NCI-H774 (cell line): Measurements from ENCODE around the gene DMXL1.

ENCODE experiments used
- DNase-seq: peaks from one replicate; lab custom pipeline; 2025; lab: John Stamatoyannopoulos, UW

DMXL1 gene, protein sequence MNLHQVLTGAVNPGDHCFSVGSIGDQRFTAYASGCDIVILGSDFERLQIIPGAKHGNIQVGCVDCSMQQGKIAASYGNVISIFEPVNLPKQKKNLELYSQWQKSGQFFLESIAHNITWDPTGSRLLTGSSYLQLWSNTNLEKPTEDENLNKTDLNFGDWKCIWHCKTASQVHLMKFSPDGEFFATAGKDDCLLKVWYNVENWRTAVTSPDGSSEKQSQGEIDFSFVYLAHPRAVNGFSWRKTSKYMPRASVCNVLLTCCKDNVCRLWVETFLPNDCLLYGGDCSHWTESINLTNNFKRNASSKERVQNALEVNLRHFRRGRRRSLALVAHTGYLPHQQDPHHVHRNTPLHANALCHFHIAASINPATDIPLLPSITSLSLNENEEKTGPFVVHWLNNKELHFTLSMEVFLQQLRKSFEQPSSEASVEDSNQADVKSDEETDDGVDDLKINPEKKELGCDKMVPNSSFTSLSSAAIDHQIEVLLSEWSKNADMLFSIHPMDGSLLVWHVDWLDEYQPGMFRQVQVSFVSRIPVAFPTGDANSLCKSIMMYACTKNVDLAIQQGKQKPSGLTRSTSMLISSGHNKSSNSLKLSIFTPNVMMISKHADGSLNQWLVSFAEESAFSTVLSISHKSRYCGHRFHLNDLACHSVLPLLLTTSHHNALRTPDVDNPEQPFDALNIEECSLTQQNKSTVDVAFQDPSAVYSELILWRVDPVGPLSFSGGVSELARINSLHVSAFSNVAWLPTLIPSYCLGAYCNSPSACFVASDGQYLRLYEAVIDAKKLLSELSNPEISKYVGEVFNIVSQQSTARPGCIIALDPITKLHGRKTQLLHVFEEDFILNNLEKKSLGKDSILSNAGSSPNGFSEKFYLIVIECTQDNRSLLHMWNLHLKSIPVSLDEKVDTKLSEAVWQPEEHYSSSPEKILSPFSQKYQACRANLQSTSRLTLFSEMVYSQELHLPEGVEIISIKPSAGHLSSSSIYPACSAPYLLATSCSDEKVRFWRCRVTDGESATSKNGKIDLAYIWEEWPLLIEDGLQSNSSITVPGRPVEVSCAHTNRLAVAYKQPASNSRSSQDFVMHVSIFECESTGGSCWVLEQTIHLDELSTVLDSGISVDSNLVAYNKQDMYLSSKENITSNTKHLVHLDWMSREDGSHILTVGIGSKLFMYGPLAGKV (N-terminal part only)

DNA sequence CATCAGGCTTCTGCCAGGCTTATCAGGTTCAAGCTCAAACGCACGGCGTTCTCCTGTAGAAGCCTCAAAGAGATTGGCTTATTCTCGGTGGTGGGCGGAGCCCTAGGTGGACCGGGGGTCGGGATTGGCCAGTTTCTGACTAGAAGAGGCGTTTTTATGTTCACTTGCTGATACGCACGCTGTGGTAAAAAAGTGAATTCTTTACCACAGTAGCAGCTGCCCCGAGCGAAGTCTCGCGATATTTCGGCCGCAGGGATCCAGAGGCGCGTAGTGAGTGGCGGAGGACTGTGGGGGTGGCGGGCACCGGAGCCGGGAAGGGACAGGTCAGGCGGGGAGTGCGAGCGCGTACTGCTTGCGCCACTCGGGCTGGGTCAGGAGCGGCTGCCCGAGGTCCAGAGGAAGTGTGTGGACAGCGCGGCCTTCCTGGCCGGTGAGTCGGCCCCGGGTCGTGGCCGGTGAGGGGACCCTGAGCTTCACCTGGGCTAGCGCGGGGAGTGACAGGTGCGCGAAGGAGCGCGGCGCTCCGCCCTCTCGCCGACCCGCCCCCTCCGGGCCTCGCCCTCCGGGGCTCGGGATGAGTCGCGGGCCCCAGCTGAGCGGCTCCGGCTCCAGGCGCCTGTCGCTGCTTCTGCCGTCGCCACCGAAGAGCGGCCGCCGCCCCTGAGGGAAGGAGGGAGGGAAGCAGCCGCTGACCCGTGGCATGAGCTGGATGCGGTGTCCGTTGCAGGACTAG, at the start of gene DMXL1:
Gene DMXL1 (plus strand): TSS at position 260 of the 733 bp plus-strand sequence. CDS start 483 bp downstream, outside the sequence.
- peak; percentile 97 for DNase-seq

DNA sequence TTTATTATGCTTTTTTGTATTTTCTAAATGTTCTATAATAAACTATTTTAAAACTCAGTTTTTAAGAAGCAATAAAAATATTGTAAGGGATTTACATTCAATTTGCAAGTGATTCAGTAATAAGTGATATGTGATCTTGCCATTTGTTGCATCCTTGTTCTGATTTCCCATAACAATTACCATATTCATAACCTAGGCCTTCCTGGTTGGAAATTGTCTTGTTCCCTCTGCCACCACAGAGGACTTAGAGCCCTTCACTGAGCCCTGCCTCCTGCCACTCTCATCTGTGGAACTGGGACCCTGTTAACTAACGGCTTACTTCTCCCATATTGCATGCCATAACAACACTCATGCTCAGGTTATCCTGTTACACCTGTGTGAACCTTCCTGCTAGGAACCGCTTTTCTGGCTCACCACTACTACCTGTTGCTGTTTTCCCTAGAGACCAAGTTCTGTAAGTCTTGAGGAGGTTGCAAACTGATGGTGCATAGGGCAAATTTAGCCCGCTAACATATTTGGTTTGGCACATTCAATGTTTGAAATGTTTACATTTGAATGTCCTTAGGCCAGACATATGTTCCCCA, 49.6 kb upstream of the DMXL1 start:
- DNase-seq, result no peak

DNA sequence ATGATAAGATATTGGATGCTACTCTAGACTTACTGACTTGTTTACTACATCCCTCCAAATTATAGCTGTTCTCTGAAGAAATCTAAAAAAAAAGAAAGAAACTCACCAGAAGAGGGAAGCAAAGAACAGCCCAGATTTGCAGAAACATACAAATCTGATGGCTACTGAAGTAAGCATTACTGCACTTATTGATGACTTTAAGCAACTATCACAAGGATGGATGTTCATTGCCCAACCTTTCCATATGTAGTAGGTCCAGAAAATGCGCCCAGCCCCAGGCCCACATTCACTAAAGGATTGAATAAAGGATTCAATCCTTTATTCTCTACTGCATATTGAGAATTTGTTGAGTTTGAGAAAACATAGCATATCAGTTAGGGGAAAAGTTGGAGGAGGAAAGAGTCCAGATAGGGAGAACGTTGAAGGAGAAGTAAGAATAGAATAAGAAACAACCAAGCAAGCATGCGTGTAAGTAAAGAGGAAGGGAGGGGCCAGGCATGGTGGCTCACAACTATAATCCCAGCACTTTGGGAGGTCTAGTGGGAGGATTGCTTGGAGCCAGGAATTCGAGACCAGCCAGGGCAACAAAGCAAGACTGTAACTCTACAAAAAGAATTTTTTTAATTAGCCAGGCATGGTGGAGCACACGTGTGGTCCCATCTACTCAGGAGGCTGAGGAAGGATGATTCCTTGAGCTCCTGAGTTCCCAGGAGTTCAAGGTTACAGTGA, 48.7 kb upstream of the DMXL1 start:
- DNase-seq, result no peak

DNA sequence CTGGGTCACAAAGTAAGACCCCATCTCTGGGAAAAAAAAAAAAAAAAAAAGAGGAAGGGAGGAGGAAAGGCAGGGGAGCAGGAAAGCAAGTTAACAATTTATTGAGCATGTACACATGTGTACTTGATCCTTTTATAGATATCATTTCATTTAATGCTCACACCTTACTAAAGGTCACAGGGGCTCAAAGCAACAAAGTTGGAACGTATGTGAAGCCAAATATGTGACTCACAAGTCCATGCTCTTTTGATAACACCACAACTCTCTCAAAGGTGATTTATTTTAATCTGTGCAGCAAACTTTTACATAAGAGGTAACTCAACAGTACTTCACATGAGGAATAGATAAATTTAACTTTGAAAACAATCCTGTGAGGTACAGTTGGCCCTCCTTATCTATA, 48.1 kb upstream of the DMXL1 start:
- DNase-seq, result no peak

DNA sequence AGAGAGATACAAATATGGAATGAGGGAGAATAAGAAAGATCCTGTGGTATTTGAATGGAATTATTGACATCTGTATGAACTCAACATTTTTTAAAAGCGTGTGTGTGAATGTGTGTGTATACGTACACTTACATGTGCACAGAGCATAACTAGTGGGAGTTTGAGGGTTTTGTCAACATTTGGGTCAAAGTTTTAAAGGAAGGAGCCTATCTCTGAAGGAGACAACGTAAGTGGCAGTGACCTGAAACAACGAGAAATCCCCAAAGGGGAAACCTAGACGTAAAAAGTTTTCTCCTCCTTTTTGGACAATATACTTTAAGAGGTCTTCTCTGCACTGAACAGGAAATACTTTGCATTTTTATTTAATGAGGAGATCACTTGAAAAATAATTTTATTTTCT, 42.3 kb upstream of the DMXL1 start:
- no peak for DNase-seq

DNA sequence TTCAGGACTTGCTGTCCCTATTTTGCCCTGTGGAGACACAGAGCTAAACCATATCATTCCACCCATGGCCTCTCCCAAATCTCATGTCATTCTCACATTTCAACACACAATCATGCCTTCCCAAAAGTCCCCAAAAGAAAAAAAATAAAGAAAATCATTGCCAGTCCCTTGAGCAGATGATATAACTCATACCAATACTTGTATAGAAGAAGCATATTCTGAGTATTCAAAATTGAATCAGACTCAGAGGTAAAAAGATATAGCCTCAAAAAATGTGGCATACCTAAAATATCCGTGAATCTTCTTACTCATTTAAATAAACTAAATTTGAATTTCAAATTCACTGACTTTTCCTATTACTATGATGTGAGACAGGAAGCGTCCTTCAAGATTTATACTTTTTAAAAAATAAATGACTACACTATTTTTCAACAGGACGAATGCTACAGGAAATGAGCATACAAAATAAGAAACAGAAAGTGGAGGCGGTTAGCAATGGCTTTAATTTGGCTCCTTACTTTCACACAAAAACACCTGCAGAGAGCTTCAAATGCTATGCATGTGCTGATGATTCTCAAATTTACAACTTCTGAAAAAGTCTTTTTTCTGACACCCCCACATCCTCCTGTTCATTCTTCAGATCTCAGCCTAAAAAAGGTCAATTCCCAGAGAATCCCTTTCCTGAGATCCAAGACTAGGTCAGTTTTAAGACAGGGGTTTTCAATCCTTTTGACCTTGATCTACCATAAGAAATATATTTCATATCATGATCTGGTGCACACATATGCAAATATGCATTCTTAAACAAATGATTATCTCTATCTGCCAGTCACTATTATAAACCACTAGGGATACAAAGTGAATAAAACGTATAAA, 39.6 kb upstream of the DMXL1 start:
- no peak for DNase-seq

DNA sequence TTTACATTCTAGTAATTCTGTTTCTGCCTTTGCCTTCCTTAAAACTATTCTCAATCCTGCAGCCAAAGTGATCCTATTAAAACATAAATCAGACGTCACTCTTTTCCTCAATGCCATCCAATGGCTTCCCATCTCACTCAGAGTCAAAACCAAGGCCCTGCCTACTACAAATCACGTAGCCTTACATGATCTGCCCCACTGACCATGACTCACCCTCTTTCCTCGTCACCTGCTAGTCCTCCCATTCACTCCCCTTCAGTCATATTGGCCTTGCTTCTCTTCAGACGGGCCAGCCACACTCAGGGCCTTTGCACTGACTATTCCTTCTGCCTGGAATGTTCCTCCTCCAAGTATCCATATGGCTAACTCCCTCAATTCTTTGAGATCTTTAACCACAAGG, 39.0 kb upstream of the DMXL1 start:
- no peak for DNase-seq

DNA sequence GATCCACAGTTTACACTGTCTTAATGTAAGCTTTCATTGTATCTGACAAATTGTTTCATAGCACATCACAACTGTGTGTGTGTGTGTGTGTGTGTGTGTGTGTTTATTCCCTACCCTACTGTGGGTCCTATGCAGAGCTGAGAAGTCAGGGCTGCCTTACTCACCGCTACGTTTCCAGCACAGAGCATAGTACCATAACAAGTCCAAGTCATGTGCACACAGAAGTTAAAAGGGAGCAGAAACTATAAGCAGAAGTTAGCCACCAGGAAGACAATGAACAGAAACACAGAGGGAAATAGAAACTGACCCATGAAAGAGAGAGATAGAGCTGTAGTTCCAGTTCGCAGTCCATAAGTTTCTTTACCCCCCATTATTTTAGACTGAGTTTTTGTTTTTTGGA, 38.2 kb upstream of the DMXL1 start:
- DNase-seq, result no peak

DNA sequence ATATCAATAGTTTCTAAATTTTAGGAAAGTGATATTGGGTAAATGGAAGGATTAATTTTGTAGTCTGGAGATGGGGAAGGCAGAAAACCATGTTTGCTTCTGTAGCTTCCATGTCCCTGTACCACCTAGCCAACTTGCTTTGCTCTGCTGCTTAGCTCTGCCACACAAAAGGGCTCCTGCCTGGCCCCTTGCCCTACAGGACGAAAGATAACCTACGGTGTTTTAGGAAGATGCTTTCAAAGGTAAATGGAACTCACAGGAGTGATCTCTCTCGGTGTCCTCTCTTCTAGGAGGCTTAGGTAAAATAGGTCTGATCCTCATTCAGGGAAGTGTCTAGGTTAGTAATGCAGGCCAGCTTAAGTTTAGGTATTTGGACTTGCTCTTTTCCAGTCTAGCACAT, 37.8 kb upstream of the DMXL1 start:
- no peak for DNase-seq

DNA sequence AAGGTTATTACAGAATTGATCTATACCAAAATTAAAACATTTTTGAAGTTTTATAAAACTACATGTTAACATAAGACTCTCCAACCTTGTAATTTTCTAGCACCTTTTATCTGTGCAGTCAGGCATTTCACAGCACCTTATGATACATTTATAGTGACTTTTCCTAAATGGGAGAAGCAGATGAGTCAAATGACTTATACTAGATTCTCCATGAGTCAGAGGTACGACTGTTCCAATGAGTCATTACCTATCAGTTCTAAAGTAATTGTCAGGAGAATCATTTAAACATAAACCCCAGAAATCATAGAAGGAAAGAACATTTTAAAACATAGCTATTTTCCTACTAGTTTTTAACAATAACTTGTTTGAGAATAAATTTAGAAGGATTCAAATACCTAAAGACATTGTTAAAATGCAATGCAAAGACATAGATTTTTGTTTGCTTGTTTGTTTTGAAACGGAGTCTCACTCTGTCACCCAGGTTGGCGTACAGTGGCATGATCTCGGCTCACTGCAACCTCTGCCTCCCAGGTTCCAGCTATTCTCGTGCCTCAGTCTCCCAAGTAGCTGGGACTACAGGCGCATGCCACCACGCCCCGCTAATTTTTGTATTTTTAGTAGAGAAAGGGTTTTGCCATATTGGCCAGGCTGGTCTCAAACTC, 34.7 kb upstream of the DMXL1 start:
- no peak for DNase-seq

DNA sequence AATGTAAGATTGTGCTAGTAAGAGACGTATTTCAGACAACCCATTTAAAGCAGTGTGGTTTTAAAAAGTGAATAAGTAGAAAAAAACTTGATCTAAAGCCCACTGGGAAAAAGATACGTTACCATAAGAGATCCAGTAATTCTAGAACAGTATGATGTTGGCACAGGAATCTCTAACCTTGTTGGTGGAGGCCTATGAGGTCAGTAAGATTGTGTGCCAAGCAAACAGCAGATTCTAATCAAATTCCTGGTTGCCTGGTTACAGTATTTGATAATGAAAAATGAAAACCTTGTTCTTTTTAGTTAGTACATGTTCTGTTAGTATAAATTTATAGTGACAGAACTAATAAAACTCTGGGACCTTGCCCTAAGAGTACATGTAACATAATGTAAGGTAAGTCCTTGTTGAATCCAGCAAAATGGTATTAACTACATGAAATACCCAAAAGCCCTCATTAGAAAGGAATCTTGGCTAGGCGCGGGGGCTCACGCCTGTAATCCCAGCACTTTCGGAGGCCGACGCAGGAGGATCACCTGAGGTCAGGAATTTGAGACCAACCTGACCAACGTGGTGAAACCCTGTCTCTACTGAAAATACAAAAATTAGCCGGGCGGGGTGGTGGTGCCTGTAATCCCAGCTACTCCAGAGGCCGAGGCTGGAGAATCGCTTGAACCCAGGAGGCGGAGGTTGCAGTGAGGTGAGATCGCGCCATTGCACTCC, 33.2 kb upstream of the DMXL1 start:
- no peak for DNase-seq

DNA sequence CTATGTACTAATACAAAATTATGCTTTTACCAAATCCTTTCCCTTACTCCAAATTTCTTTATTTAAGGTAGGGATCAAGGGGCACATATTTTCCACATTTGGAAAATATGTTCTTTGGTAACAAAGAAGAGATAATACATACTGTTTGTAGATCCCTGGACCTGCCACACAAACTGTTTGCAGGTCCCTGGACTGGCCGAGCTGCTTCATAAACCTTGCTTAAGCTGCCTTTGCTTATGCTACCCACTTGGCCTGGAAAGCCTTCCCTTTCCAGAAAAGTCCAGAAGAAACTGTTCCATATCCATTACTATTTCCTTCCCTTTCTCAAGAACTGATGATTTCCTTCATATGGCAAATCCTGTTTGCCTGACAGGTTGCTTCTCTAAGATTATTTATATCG, 22.6 kb upstream of the DMXL1 start:
- DNase-seq, result no peak

DNA sequence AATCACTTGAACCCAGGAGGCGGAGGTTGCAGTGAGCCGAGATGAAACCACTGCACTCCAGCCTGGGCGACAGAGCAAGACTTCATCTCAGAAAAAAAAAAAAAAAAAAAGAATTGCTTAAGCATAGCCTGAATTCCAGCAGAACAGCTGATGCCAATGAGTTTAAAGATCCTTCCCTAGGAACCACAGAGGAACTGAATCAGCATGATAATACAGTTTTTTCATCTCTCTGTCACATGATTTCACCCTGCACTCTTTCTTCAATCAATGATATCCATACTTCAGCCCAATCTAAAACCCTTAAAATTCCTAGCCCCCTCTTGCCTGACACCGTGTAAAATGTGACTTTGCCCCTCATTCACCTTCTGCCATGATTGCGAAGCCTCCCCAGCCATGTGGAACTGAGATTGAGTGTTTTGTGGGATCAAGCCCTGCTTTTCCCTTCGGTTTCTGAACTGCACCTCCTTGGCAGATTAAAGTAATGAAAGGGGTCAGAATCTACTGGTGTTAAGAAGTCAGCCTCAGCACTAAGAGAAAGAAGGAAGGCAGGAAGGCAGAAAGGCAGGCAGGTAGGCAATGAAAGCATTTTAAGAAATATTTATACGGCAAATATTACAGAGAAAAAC, 20.9 kb upstream of the DMXL1 start:
- DNase-seq, result no peak

DNA sequence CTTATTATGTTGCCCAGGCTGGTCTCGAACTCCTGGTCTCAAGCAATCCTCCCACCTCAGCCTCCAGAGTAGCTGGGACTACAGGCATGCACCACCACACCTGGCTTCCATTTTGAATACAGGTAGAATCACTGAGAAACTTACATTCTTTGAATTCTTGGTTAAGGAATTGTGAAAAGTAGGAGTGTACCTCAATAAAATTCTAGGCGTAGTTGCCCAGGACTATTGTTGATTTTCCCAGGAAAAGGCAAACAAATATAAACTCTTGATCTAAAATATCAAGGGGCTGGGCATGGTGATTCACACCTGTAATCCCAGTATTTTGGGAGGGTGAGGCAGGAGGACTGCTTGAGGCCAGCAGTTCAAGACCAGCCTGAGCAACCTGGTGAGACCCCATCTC, 16.8 kb upstream of the DMXL1 start:
- DNase-seq, result no peak

DNA sequence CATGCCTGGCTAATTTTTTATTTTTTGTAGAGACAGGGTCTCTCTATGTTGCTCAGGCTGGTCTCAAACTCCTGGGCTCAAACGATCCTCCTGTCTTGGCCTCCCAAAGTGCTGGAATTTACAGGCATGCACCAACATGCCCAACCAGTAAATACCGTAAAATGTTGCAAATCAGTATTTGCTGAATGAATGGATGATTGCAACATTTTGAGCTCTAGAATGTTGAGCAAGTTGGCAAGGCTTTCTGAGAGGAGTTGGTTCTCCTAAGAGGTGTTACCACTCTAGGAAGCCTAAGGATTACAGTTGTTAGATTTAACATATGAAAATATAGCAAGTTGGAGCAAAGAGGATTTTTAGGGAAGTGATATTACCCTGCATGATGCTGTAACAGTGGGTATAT, 15.6 kb upstream of the DMXL1 start:
- no peak for DNase-seq

DNA sequence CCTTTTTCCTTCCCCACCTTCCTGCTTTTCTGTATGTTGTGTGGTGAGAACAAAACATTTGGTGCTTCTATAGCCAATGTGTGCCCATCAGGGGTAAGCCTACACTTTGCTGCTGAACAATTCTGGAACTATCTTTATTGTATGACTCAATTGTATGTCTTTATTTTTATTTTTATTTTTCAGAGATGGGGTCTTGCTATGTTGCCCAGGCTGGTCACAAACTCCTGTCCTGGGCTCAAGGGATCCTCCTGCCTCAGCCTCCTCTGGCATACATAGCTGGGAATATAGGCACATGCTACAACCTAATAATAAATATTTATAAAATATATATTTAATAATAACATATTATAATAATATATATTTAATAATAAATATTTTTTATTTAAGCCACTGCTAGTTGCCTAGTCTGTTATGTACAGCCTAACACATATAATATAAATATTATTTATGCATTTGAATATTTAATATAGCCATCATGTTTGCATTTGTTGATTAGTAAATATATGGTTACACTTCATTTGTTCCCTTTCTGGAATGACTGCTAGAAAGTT, 11.8 kb upstream of the DMXL1 start:
- no peak for DNase-seq

DNA sequence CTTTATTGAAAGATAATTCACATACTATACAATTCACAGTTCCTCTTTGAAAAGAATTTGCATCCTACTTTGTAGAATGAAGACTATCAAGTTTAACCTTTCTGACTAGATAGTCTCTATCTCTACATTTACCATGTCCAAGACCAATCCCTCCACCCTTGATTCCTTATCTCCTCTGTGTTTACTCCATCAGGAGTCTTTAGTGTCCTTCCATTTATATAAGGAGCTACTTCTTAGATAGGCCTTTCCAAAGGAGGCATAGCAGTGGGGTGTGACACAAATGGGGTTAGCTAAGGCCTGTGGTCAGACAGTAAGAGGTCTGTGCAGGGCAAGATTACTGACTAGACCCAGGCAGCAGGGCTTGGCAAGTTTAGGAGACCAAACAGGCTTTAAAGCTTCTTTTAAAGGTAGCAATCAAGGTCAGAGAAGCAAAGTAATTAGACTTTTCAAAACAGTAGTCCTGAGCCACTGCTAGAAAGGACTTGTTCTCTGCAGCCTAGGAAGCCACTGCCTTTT, 11.1 kb upstream of the DMXL1 start:
- no peak for DNase-seq
